ENCODE data around the gene MEGF11.

GRCh38 chr15:65881766-65882434 lies 371.6 kb downstream of the MEGF11 start:
- no peak for TF ChIP-seq CTCF (IDR thresholded peaks at IDR 0.05)
- TF ChIP-seq POLR2A (IDR thresholded peaks at IDR 0.05), result no peak
- TF ChIP-seq POLR2AphosphoS5 (IDR thresholded peaks at IDR 0.05), result no peak

All from breast epithelium (tissue), 3 donors.